Measurements from ENCODE around the gene SUDS3.

Gene SUDS3

GRCh38 chr12:118357257-118358007 lies 18.9 kb upstream of the SUDS3 start:
- DNase-seq (ENCODE audit: low read depth) = no peak

- DNase-seq (ENCODE audit: low read depth) = no peak
These were observed 18.4 kb upstream of the SUDS3 start for GRCh38 chr12:118358008-118358359.

GRCh38 chr12:118358612-118359540 lies 17.5 kb upstream of the SUDS3 start:
- no peak for DNase-seq (ENCODE audit: low read depth)

- DNase-seq (ENCODE audit: low read depth) = no peak
These were observed 16.8 kb upstream of the SUDS3 start for GRCh38 chr12:118359541-118359915.

GRCh38 chr12:118361092-118361404 lies 15.3 kb upstream of the SUDS3 start:
- DNase-seq (ENCODE audit: low read depth) = no peak

- DNase-seq (ENCODE audit: low read depth) = no peak
These were observed 14.5 kb upstream of the SUDS3 start for GRCh38 chr12:118361889-118362288.

- no peak for DNase-seq (ENCODE audit: low read depth)
These were observed 7.5 kb upstream of the SUDS3 start for GRCh38 chr12:118368821-118369220.

GRCh38 chr12:118370601-118371000 lies 5.8 kb upstream of the SUDS3 start:
- DNase-seq (ENCODE audit: low read depth) = no peak

GRCh38 chr12:118371321-118372282 lies 4.8 kb upstream of the SUDS3 start:
- no peak for DNase-seq (ENCODE audit: low read depth)

GRCh38 chr12:118372541-118373495 lies 3.5 kb upstream of the SUDS3 start, which contains the start of gene TAOK3:
Gene TAOK3, minus strand, starts transcription at chr12:118372907. Its CDS starts 117,340 bp downstream, at chr12:118255567.
- peak; percentile 91 for DNase-seq (ENCODE audit: low read depth)

GRCh38 chr12:118373616-118374015 lies 2.7 kb upstream of the SUDS3 start:
- DNase-seq (ENCODE audit: low read depth) = no peak

GRCh38 chr12:118374126-118374725 lies 2.1 kb upstream of the SUDS3 start:
- DNase-seq (ENCODE audit: low read depth) = no peak

GRCh38 chr12:118374909-118375308 lies 1.4 kb upstream of the SUDS3 start:
- DNase-seq (ENCODE audit: low read depth) = no peak

- DNase-seq (ENCODE audit: low read depth) = no peak
These were observed 1.0 kb upstream of the SUDS3 start for GRCh38 chr12:118375348-118375747.

GRCh38 chr12:118377021-118377883 lies 897 bp downstream of the SUDS3 start:
- DNase-seq (ENCODE audit: low read depth) = no peak

GRCh38 chr12:118377884-118378470 lies 1.6 kb downstream of the SUDS3 start:
- peak; percentile 71 for DNase-seq (ENCODE audit: low read depth)

- DNase-seq (ENCODE audit: low read depth) = no peak
These were observed 15.1 kb downstream of the SUDS3 start for GRCh38 chr12:118391424-118391823.

GRCh38 chr12:118391836-118392235 lies 15.5 kb downstream of the SUDS3 start:
- DNase-seq (ENCODE audit: low read depth) = no peak
